AG10803 (cell line): Measurements from ENCODE around the gene TECTA.

Source experiments
- DNase-seq: peaks from one replicate; pipeline ENCODE4 v3.0.0; 2010; ENCODE audit warnings: low read depth
- H3K4me3 ChIP-seq: 2 replicates; pipeline ENCODE4 v1.5.1; 2011; ENCODE audit warnings: mild to moderate bottlenecking, low read length, control low read depth
- TF ChIP-seq, protein P1 (sequence below): conservative IDR thresholded peaks from 2 replicates; pipeline ENCODE4 v1.5.1; 2011; ENCODE audit warnings: mild to moderate bottlenecking, low read length, control low read depth, inconsistent platforms

Gene TECTA

DNA sequence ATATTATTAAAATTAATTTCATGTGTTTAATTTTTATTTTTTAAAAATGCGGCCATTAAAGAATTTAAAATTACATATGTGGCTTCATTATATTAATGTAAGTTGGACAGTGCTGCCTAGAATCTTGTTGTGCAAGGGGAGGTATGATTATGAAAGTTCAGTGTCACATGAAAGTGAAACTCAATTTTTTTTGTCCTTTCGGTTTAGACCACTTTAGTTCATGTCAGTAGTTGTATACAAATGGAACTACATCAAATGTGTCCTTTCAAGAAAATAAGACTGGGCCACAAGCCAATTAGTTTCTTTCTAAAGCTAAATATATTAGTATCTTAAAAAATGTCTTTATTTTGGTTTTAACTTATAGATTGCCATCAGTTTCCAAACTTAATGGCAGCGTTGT lies 41.4 kb upstream of the TECTA start:
- DNase-seq: no peak
- TF ChIP-seq, protein P1, sequence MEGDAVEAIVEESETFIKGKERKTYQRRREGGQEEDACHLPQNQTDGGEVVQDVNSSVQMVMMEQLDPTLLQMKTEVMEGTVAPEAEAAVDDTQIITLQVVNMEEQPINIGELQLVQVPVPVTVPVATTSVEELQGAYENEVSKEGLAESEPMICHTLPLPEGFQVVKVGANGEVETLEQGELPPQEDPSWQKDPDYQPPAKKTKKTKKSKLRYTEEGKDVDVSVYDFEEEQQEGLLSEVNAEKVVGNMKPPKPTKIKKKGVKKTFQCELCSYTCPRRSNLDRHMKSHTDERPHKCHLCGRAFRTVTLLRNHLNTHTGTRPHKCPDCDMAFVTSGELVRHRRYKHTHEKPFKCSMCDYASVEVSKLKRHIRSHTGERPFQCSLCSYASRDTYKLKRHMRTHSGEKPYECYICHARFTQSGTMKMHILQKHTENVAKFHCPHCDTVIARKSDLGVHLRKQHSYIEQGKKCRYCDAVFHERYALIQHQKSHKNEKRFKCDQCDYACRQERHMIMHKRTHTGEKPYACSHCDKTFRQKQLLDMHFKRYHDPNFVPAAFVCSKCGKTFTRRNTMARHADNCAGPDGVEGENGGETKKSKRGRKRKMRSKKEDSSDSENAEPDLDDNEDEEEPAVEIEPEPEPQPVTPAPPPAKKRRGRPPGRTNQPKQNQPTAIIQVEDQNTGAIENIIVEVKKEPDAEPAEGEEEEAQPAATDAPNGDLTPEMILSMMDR: no peak

DNA sequence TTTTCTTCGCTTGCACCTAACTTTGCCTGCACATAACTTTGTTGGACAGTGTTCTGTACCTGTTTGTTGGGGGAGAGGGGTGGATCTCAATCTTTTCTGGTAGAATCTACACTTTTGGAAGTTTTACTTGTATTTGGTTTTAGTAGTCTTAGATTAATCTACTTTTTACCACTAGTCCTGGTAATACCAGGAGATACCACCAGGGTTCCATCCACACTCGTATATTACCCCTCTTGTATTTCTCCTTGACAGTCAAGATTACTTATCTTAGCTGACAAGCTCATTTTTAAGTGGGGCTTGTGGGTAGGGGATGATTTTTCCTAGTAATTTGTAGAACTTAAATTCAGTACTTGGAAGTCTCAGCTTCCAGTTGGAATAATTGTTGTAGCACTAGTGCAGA lies 37.3 kb upstream of the TECTA start:
- TF ChIP-seq, protein P1: peak; percentile 47
- DNase-seq: no peak
- H3K4me3 ChIP-seq: no peak overlapping the region

More for the DNA sequence above, 41.4 kb upstream of the TECTA start:
- no peak overlapping the region for H3K4me3 ChIP-seq

DNA sequence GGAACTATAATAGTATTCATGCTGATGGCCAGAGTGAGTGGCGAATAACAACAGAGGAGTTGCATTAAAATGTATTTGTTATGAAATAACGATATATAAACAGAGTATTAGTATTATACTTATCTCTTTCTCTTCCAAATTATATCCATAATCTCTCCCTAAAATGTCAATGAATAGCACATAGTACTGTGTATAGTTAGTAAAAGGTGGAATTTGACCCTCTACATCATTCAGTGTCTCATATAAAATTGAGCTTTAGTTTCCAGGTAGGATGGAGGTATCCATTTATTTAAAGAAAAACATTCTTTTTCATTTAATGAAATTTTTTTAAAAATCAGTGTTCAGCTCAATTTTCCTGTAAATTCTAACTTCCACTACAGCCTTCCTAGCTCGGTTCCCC lies 34.4 kb upstream of the TECTA start:
- TF ChIP-seq, protein P1: no peak
- no peak for DNase-seq
- H3K4me3 ChIP-seq: no peak overlapping the region

DNA sequence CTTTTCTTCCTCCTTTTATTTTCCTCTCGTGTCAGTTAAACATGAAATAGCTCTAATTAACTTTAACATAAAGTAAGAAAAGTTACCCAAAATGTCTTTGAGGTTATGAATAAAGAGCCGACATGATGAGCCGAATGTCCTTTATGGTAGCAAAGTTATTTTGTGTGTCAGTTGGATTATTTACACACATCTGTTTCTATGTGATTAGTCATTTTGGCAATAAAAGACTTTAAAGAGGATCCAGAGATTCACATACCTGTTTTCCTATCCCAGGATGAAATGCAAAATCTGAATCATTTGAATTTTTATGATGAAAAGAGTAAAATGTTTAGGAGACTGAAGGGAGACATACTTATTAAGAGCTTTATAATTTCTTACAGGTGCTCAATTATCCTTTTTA lies 34.0 kb upstream of the TECTA start:
- TF ChIP-seq, protein P1: no peak
- DNase-seq: no peak
- no peak overlapping the region for H3K4me3 ChIP-seq

DNA sequence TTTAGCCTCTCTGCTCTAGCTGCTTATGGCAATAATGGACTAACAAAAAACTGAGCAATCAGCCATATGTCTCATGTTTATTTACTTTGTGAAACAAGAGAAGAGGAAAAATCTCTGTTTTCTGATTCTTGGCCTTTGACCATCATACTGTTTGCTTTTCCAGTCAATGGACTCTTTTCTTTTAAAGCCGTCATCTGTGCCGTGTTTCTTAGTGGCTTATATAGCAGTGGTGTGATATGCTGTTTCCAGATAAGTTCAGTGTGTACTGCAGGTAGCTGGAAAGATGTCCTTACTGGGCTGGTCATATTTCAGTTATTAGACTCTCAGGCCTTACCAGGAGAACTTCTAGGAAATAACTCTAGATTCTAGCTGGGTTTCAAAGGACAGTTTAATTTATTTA lies 33.6 kb upstream of the TECTA start:
- TF ChIP-seq, protein P1: no peak
- no peak overlapping the region for H3K4me3 ChIP-seq
- no peak for DNase-seq

DNA sequence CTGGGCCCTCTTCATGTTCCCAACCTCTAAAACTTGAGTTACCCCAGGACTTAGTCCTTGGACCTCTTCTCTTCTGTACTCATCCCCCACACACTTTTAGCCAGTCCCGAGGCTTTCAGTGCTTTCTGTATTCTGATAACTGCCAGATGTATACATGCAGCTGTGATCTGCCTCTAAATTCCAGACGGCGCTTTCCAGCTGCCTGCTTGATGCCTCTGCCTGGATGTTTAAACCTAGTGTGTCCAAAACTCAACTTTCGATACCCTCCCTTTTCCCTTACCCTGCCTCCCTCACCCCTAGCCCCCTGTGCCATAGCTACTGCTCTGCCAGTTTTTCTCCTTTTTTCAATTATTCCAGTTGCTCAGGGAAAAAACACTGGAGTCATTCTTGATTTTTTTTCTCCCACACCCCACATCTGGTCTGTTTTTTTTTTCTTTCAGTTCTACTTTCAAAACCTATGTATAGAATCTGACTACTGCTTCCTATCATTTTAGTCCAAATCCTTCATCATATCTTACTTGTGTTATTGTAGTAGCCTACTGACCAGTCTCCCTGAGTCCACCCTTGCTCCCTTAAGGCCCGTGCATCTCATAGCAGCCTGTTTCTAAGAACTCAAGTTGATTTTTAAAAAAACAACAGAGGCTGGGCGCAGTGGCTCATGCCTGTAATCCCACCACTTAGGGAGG lies 32.9 kb upstream of the TECTA start:
- TF ChIP-seq, protein P1: no peak
- no peak overlapping the region for H3K4me3 ChIP-seq
- no peak for DNase-seq

DNA sequence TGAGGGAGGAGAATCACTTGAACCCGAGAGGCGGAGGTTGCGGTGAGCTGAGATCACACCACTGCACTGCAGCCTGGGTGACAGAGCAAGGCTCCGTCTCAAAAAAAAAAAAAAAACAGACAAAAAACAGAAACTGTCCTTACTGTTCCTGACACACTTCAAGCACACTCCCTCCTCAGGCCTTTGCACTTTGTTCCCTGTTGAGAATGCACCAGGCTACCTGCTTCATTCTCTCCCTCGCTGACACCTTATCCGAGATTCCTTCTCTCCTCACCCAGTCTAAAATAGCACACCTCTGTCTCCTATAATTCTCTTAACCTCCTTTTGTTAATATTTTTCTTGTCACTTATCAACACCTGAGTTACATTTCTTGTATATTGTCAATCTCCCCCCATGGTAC lies 32.3 kb upstream of the TECTA start:
- H3K4me3 ChIP-seq: no peak overlapping the region
- TF ChIP-seq, protein P1: no peak
- no peak for DNase-seq
